Stomach (tissue), 4 donors: Measurements from ENCODE around the gene DSTYK.

Experiments used
- CTCF ChIP-seq, 7 experiments: fragments of 450-650 bp in 4 of 7; fragments of 200-600 bp in 3 of 7; sonication (generic) in 3 of 7; IDR thresholded peaks; one replicate each; pipeline ENCODE4 v1.5.1; 2016 to 2019; ENCODE audit warnings: antibody characterized with exemption in 7 of 7, control low read depth in 2 of 7, mild to moderate bottlenecking in 1 of 7
- EP300 ChIP-seq: sonication (generic); formaldehyde crosslinking; IDR thresholded peaks from one replicate; pipeline ENCODE4 v1.6.1; 2017; ENCODE audit warnings: antibody characterized with exemption
- POLR2A ChIP-seq, 4 donors: fragments of 450-650 bp; IDR thresholded peaks; one replicate each; pipeline ENCODE4 v1.6.1; 2016; ENCODE audit warnings: antibody characterized with exemption in 4 of 4, control low read depth in 2 of 4, mild to moderate bottlenecking in 1 of 4, moderate library complexity in 1 of 4
- POLR2AphosphoS5 ChIP-seq, 3 donors: sonication (generic); formaldehyde crosslinking; IDR thresholded peaks; one replicate each; pipeline ENCODE4 v1.6.1; 2016; ENCODE audit warnings: antibody characterized with exemption in 3 of 3

GRCh38 chr1:205189131-205189530 lies 22.4 kb downstream of the DSTYK start:
- TF ChIP-seq POLR2AphosphoS5 (IDR thresholded peaks at IDR 0.05): no peak
- TF ChIP-seq EP300: no peak
- no peak for TF ChIP-seq CTCF (IDR thresholded peaks at IDR 0.05)
- TF ChIP-seq POLR2A (IDR thresholded peaks at IDR 0.05): no peak
